T-cell (primary cell): Measurements from ENCODE around the gene UMPS. TPM values are rescaled to one million over a fixed set of nuclear protein-coding genes. Genes with fewer than 3 reads are reported as not detected.
"Not testable (repeated sequence)": the region's sequence is repeated elsewhere in the genome, so short reads cannot be mapped to it uniquely, and the experiment has no call there.

Experiments used
- ATAC-seq, 4 experiments: fragments of 200-7000 bp in 3 of 4; fragments of 150-1000 bp in 1 of 4; cut with Tn5 transposase; replicated peaks in 1 of 4; 1 replicate in 3 of 4; 2 replicates in 1 of 4; pipeline ENCODE4 v1.10.0; 2021; ENCODE audit warnings: moderate library complexity in 3 of 4, mild to moderate bottlenecking in 2 of 4, moderate number of reproducible peaks in 1 of 4
- CTCF ChIA-PET, 2 donors: fragments of 300-600 bp; sonication (Branson Sonifier 250); formaldehyde crosslinking; loops; one replicate each; lab custom pipeline; 2022; ENCODE audit warnings: antibody characterized with exemption in 2 of 2; lab: Charles Lee
- POLR2A ChIA-PET, 2 donors: fragments of 300-600 bp; sonication (Branson Sonifier 250); formaldehyde crosslinking; loops; one replicate each; lab custom pipeline; 2022; ENCODE audit warnings: antibody characterized with exemption in 2 of 2; lab: Charles Lee
- DNase-seq, 35 experiments: peaks; one replicate each; pipeline versions ENCODE4 v3.0.0 to v3.0.0-alpha.2; 2013 to 2023
- H3K27ac ChIP-seq: one replicate; pipeline ENCODE4 v1.5.1; 2013; ENCODE audit warnings: low read length
- H3K27me3 ChIP-seq, 2 experiments: replicated peaks in 1 of 2; 1 replicate in 1 of 2; 2 replicates in 1 of 2; pipeline versions ENCODE4 v1.6.1 to v1.7.0; 2013; ENCODE audit warnings: low read length in 1 of 2, mixed read lengths in 1 of 2; ENCODE audit not compliant: control insufficient read depth in 2 of 2, insufficient read depth in 2 of 2; ENCODE audit errors: extremely low read depth in 1 of 2
- H3K36me3 ChIP-seq, 2 donors: 1 replicate in 1 of 2; 2 replicates in 1 of 2; pipeline versions ENCODE4 v1.6.1 to v1.7.0; 2013; ENCODE audit warnings: low read length in 1 of 2; ENCODE audit not compliant: control insufficient read depth in 2 of 2, insufficient read depth in 1 of 2; ENCODE audit errors: extremely low read depth in 1 of 2
- H3K4me1 ChIP-seq, 2 experiments: 1 replicate in 1 of 2; 2 replicates in 1 of 2; pipeline versions ENCODE4 v1.6.1 to v1.7.0; 2013; ENCODE audit warnings: low read length in 2 of 2, mixed read lengths in 1 of 2; ENCODE audit not compliant: insufficient read depth in 2 of 2, control insufficient read depth in 1 of 2; ENCODE audit errors: extremely low read depth in 1 of 2
- H3K4me3 ChIP-seq, 2 donors: 1 replicate in 1 of 2; 2 replicates in 1 of 2; pipeline versions ENCODE4 v1.5.1 to v1.7.0; 2013; ENCODE audit warnings: mild to moderate bottlenecking in 2 of 2, low read length in 1 of 2, moderate library complexity in 1 of 2; ENCODE audit not compliant: control insufficient read depth in 1 of 2; ENCODE audit errors: extremely low read depth in 1 of 2
- H3K9me3 ChIP-seq: 2 replicates; pipeline ENCODE4 v1.7.0; 2013
- H3K27ac Mint-ChIP-seq, 2 donors: one replicate each; pipeline ENCODE4 v1.8.0; 2020 to 2021; ENCODE audit warnings: mild to moderate bottlenecking in 2 of 2, mixed read lengths in 2 of 2
- H3K27me3 Mint-ChIP-seq, 2 donors: one replicate each; pipeline ENCODE4 v1.8.0; 2021 to 2022; ENCODE audit warnings: mixed read lengths in 2 of 2
- H3K36me3 Mint-ChIP-seq: one replicate; pipeline ENCODE4 v1.8.0; 2021; ENCODE audit warnings: mixed read lengths
- H3K4me1 Mint-ChIP-seq, 3 donors: one replicate each; pipeline ENCODE4 v1.8.0; 2020 to 2022; ENCODE audit warnings: mixed read lengths in 3 of 3, mild to moderate bottlenecking in 1 of 3
- H3K4me3 Mint-ChIP-seq, 3 donors: one replicate each; pipeline ENCODE4 v1.8.0; 2020 to 2022; ENCODE audit warnings: mild to moderate bottlenecking in 3 of 3, mixed read lengths in 3 of 3, moderate library complexity in 3 of 3
- H3K9me3 Mint-ChIP-seq, 3 donors: one replicate each; pipeline ENCODE4 v1.8.0; 2020 to 2022; ENCODE audit warnings: mixed read lengths in 3 of 3
- WGBS: methylation state at CpG from one replicate; pipeline ENCODE4 v1.1.5; 2013; ENCODE audit warnings: missing lambda C conversion rate; ENCODE audit not compliant: insufficient coverage; 5-methylcytosine and 5-hydroxymethylcytosine counted together
- total RNA-seq, 35 experiments: library from RNA in 6 of 35; stranded (reverse) in 6 of 35; fragments of 120-200 nt in 1 of 35; gene quantifications; one replicate each; pipeline versions ENCODE4 v1.2.1 to v1.2.4 and lab custom pipeline; 2013 to 2026

UMPS gene
- total RNA-seq, 5 donors from 2014 or later (not counting 1 experiment from before 2014, with no cell fraction given) = 14.9 to 29.6 (median 21.1) TPM

DNA sequence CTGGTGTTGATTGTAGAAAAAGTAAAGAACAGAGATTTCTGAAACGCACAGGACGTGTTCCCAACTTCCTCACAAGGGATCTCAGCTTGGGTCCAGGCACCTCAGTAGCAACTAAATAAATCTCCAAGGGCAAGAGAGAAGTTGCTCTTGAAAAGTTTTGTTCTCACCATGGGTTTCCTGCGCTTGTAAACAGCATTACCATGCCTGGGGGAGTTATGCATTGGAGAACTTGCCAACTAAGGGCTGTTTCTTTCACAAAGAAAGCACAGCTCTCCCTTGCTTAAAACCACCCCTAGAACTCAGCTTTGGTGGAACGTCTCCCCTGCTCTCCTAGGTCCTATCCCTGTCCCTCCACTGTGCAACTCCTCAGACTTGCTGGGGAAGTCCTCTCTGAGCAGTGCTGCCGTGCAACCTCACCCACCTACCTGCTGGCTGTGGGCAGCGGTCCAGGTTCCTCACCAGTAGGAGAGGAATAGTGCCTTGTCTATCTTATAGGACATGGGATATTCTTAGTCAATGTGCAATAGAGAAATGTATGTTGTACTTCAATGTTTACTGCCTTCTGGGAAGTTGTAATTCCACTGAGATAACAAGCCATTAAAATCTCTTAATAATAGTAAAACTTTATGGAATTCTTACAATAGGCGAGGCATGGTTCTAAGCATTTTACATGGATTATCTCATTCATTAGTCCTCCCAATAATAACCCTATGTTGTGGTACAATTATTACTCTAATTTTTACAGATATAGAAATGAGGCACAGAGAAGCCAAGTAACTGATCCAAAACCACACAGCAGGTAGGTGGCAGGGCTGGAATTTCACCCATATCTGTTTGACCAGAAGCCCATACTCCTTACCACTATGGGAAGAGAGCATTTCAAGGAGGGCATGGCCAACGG is 51.5 kb downstream of the UMPS start:
- peaks cover 0 to 3% of the 10 kb centered on the region in 2 donors for H3K27me3 Mint-ChIP-seq
- WGBS = 38% methylated on average over 1 of the region's 8 CpGs
- Histone ChIP-seq H3K27me3 (peaks cover 0 to 13% of the 10 kb centered on the region in 2 experiments), H3K4me3 (no peak overlapping the region), H3K36me3 (no peaks in the 10 kb centered on the region), H3K9me3 (no peaks in the 10 kb centered on the region), H3K4me1 (peaks cover 0 to 4% of the 10 kb centered on the region in 2 experiments), H3K27ac (no peak overlapping the region)
- peaks cover 6 to 12% (median 9%) of the 10 kb centered on the region in 3 donors for H3K4me1 Mint-ChIP-seq
- H3K27ac Mint-ChIP-seq = no peak overlapping the region
- ATAC-seq = no peak
- H3K4me3 Mint-ChIP-seq = no peak overlapping the region
- ChIA-PET CTCF (no interaction called here), POLR2A (no interaction called here)
- H3K9me3 Mint-ChIP-seq = no peaks in the 10 kb centered on the region
- no peak for DNase-seq
- no peaks in the 10 kb centered on the region for H3K36me3 Mint-ChIP-seq

DNA sequence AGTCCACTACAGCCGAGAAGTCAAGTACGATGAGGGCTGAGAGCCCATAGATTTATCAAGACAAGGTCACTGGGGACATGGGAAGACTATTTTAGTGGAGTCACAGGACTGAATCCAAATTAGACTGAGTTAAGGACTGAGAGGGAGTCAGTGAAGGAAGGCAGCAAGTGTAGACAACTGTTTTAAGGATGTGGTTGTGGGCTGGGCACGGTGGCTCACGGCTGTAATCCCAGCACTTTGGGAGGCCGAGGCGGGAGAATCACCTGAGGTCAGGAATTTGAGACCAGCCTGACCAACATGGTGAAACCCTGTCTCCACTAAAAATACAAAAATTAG is 52.1 kb downstream of the UMPS start:
- H3K27me3 ChIP-seq, H3K27ac ChIP-seq, H3K36me3 ChIP-seq, H3K4me3 ChIP-seq, ATAC-seq, H3K4me3 Mint-ChIP-seq, POLR2A ChIA-PET, H3K27ac Mint-ChIP-seq, CTCF ChIA-PET, DNase-seq, H3K27me3 Mint-ChIP-seq, H3K9me3 Mint-ChIP-seq, H3K4me1 ChIP-seq, H3K36me3 Mint-ChIP-seq, H3K9me3 ChIP-seq: not testable (repeated sequence)
- peaks cover 6 to 12% (median 9%) of the 10 kb centered on the region in 3 donors for H3K4me1 Mint-ChIP-seq
- WGBS = 94% methylated on average over 2 of the region's 6 CpGs

- Mint-ChIP-seq H3K27ac (no peak overlapping the region), H3K4me3 (no peak overlapping the region), H3K36me3 (no peaks in the 10 kb centered on the region), H3K9me3 (no peaks in the 10 kb centered on the region), H3K4me1 (peaks cover 6 to 12% (median 9%) of the 10 kb centered on the region in 3 donors), H3K27me3 (no peaks in the 10 kb centered on the region)
- ChIA-PET POLR2A (no interaction called here), CTCF (no interaction called here)
- Histone ChIP-seq H3K27me3 (peaks cover 0 to 9% of the 10 kb centered on the region in 2 experiments), H3K4me3 (no peak overlapping the region), H3K36me3 (no peaks in the 10 kb centered on the region), H3K4me1 (peaks cover 0 to 4% of the 10 kb centered on the region in 2 experiments), H3K9me3 (no peaks in the 10 kb centered on the region), H3K27ac (no peak overlapping the region)
- ATAC-seq (no peak), DNase-seq (no peak)
- 86% methylated on average over 3 of the region's 4 CpGs for WGBS
These were observed 53.4 kb downstream of the UMPS start for GRCh38 chr3:124783696-124784095.

- no peaks in the 10 kb centered on the region for H3K27me3 Mint-ChIP-seq
- no peak overlapping the region for H3K27ac Mint-ChIP-seq
- peaks cover 6 to 12% (median 9%) of the 10 kb centered on the region in 3 donors for H3K4me1 Mint-ChIP-seq
- WGBS = 77% methylated on average over 13 of the region's 17 CpGs
- ChIA-PET POLR2A (no interaction called here), CTCF (no interaction called here)
- no peaks in the 10 kb centered on the region for H3K9me3 Mint-ChIP-seq
- H3K27me3 ChIP-seq = peaks cover 0 to 9% of the 10 kb centered on the region in 2 experiments
- peaks cover 0 to 4% of the 10 kb centered on the region in 2 experiments for H3K4me1 ChIP-seq
- no peaks in the 10 kb centered on the region for H3K36me3 Mint-ChIP-seq
- H3K4me3 Mint-ChIP-seq = no peak overlapping the region
- ATAC-seq = no peak
- no peaks in the 10 kb centered on the region for H3K9me3 ChIP-seq
- DNase-seq = no peak
- no peak overlapping the region for H3K27ac ChIP-seq
- no peaks in the 10 kb centered on the region for H3K36me3 ChIP-seq
- no peak overlapping the region for H3K4me3 ChIP-seq
These were observed 54.6 kb downstream of the UMPS start for GRCh38 chr3:124784686-124785382.

GRCh38 chr3:124785973-124786372 is 55.7 kb downstream of the UMPS start:
- H3K27ac ChIP-seq = no peak overlapping the region
- Mint-ChIP-seq H3K27me3 (no peaks in the 10 kb centered on the region), H3K4me3 (no peak overlapping the region), H3K27ac (no peak overlapping the region), H3K9me3 (no peaks in the 10 kb centered on the region), H3K4me1 (peaks cover 0 to 5% (median 1%) of the 10 kb centered on the region in 3 donors), H3K36me3 (no peaks in the 10 kb centered on the region)
- H3K27me3 ChIP-seq = peaks cover 0 to 6% of the 10 kb centered on the region in 2 experiments
- no peak overlapping the region for H3K4me3 ChIP-seq
- ATAC-seq = no peak
- no peaks in the 10 kb centered on the region for H3K9me3 ChIP-seq
- POLR2A ChIA-PET = no interaction called here
- DNase-seq = no peak
- no CpG with 5 or more reads among the region's 3 CpGs for WGBS
- no peaks in the 10 kb centered on the region for H3K36me3 ChIP-seq
- H3K4me1 ChIP-seq = no peaks in the 10 kb centered on the region
- CTCF ChIA-PET = interaction anchor here (0.8 to 1.2 kb wide), 3 partner anchors 108 to 521 kb away, joined by 3 to 8 read pairs (median 3); no protein-coding TSS in a partner anchor

- no peaks in the 10 kb centered on the region for H3K36me3 Mint-ChIP-seq
- no peaks in the 10 kb centered on the region for H3K27me3 Mint-ChIP-seq
- ATAC-seq (no peak), DNase-seq (no peak)
- no peak overlapping the region for H3K4me3 Mint-ChIP-seq
- no peak overlapping the region for H3K4me3 ChIP-seq
- H3K27ac ChIP-seq = no peak overlapping the region
- H3K27ac Mint-ChIP-seq = no peak overlapping the region
- H3K36me3 ChIP-seq = no peaks in the 10 kb centered on the region
- no peaks in the 10 kb centered on the region for H3K4me1 ChIP-seq
- no peaks in the 10 kb centered on the region for H3K9me3 Mint-ChIP-seq
- ChIA-PET POLR2A (no interaction called here), CTCF (interaction anchor here (0.6 to 1.2 kb wide), 5 partner anchors 108 to 684 kb away, joined by 3 to 8 read pairs (median 3); no protein-coding TSS in a partner anchor)
- H3K9me3 ChIP-seq = no peaks in the 10 kb centered on the region
- whole genome bisulfite sequencing = 20% methylated on average over 1 of the region's 6 CpGs
- peaks cover 0 to 6% of the 10 kb centered on the region in 2 experiments for H3K27me3 ChIP-seq
- H3K4me1 Mint-ChIP-seq = peaks cover 0 to 2% (median 0%) of the 10 kb centered on the region in 3 donors
These were observed 56.4 kb downstream of the UMPS start for GRCh38 chr3:124786511-124787241.
